HG02610 (cell line): ENCODE results near the gene SMAD4.
"Not testable (repeated sequence)": the region's sequence is repeated elsewhere in the genome, so short reads cannot be mapped to it uniquely, and the experiment has no call there.

ENCODE experiments used
- ATAC-seq: cut with Tn5 transposase; IDR thresholded peaks from one replicate; pipeline ENCODE4 v1.9.1; 2021; ENCODE audit warnings: mild to moderate bottlenecking, moderate library complexity; ENCODE audit not compliant: unreplicated experiment

Gene SMAD4

DNA sequence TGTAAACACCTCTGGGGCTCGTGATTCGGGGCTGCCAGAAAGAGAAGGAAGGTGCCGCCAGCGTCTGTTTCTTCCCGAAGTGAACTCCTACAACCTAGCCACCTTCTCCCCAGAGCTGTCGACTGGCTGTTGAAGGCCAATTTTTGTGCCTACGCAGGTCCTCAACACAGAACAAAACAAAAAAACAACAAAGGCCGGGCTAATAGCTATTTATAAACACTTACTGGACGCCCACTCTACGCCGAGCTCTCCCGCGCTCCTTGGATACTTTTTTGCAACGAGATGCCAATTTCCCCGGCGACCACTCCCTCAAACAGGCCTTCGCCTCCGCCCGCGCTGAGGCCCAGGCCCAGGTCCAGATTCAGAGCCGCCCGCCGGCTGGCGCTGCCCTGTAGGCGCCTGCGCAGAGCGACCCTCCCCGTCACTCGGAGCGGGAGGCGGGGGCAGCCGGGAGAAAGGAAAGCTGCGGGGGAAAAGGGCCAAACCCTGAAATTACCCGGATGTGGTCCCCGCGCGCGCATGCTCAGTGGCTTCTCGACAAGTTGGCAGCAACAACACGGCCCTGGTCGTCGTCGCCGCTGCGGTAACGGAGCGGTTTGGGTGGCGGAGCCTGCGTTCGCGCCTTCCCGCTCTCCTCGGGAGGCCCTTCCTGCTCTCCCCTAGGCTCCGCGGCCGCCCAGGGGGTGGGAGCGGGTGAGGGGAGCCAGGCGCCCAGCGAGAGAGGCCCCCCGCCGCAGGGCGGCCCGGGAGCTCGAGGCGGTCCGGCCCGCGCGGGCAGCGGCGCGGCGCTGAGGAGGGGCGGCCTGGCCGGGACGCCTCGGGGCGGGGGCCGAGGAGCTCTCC is at the start of gene SMAD4:
TSS of gene SMAD4 (plus strand) at position 520 of the 843 bp plus-strand sequence. CDS start 16,834 bp downstream, outside the sequence.
- peak; percentile 66 for ATAC-seq

GRCh38 chr18:50981381-50981780 is 48.6 kb upstream of the SMAD4 start:
- no peak for ATAC-seq

GRCh38 chr18:50982086-50982801 is 47.8 kb upstream of the SMAD4 start:
- ATAC-seq = no peak

DNA sequence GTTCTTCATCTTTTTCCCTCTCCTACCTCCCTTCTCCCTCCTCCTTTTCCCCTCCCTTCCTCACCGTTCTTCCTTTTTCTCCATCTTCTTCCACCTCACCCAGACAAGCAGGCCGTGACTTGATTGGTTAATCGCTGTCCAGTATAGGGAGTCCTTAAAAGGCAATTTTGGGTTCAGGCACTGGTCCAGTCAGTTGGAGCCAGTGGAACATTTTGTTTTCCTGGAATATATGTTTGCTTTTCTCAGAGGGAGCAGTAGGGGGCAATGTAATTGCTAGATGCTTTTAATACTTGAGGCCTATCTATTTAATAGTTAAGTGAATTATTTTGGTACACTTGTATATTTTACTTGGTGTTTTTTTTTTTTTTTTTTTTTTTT is 47.2 kb upstream of the SMAD4 start:
- no peak for ATAC-seq

- no peak for ATAC-seq
Measured at GRCh38 chr18:50986360-50987087, 43.5 kb upstream of the SMAD4 start.

DNA sequence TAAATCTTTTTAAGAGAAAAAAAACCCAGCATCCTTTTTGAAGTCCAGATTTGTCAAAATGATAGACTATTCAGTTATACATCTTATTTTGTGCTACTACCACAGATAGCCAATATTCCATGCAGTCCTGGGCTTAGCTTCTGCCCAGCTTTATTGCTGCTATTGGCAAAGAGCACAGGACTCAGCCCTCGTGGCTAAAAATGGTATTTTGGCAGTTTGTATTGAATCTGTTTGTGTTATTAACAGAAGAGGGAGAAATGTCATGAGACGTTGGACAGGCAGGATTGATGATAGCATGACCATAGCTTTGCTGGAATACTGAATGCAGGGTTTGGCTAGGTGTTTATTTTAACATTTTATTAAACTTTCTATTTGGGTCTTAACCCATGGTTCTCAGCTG is 42.8 kb upstream of the SMAD4 start:
- ATAC-seq = no peak

- no peak for ATAC-seq
Measured at GRCh38 chr18:50989711-50990110, 40.3 kb upstream of the SMAD4 start.

DNA sequence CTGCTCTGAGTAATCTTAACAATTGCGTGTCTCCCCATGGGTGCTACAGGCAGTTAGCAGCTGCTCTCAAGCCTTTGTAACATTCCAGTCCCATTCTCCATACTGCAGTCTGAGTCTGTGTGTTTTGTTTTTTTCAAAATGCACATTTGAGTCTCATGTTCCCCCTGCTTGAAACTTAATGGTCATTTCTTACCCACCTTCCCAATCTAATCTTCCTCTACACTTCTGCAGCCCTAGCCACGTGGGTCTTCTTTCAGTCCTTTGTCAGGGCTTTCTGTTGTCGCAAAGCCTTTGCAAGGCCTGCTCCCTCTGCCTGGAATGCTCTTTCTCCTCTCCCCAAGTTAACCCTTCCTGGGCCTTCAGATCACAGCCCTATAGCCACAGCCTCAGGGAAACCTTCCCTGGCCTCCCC is 37.7 kb upstream of the SMAD4 start:
- ATAC-seq = no peak

DNA sequence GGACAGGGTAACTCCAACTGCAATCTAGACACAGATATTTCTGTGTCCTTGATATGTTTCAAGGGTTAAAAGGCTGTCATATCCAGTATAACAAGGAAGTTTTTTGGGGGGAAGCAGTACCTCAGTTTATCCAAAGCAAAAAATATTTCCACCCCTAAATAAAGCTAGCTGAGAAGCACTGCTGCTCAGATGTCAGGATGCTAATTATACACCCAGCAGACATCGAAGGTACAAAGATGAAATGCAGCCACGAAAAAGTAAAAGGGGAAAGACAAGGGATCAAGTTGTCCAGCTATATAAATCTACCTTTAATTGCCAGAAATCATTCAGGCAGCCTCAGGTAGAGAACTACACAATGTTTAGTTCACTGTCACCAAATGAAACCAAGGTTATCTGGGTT is 36.0 kb upstream of the SMAD4 start:
- ATAC-seq = no peak

DNA sequence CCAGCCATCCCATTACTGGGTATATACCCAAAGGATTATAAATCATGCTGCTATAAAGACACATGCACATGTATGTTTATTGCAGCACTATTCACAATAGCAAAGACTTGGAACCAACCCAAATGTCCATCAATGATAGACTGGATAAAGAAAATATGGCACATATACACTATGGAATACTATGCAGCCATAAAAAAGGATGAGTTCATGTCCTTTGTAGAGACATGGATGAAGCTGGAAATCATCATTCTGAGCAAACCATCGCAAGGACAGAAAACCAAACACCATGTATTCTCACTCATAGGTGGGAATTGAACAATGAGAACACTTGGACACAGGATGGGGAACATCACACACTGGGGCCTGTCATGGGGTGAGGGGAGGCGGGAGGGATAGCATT is 26.8 kb upstream of the SMAD4 start:
- ATAC-seq = not testable (repeated sequence)

DNA sequence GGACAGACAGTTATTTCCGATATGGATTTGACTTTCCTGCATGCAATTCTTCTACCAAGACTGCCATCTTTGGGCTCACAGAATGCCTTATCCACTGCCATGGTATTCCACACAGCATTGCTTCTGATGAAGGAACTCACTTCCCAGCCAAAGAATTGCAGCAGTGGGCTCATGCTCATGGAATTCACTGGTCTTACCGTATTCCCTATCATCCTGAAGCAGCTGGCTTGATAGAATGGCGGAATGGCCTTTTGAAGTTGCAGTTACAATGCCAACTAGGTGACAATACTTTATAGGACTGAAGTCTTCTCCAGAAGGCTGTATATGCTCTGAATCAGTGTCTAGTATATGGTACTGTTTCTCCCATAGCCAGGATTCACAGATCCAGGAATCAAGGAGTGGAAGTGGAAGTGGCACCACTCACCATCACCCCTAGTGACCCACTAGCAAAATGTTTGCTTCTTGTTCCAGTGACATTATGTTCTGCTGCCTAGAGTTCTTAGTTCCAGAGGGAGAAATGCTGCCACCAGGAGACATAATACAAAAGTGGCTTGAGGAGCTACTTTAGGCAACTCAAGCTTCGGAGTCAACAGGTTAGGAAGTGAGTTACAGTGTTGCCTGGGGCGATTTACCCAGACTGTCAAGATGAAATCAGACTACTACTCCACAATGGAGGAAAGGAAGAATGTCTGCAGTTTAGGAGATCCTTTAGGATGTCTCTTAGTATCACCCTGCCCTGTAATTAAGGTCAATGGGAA is 23.8 kb upstream of the SMAD4 start:
- no peak for ATAC-seq

DNA sequence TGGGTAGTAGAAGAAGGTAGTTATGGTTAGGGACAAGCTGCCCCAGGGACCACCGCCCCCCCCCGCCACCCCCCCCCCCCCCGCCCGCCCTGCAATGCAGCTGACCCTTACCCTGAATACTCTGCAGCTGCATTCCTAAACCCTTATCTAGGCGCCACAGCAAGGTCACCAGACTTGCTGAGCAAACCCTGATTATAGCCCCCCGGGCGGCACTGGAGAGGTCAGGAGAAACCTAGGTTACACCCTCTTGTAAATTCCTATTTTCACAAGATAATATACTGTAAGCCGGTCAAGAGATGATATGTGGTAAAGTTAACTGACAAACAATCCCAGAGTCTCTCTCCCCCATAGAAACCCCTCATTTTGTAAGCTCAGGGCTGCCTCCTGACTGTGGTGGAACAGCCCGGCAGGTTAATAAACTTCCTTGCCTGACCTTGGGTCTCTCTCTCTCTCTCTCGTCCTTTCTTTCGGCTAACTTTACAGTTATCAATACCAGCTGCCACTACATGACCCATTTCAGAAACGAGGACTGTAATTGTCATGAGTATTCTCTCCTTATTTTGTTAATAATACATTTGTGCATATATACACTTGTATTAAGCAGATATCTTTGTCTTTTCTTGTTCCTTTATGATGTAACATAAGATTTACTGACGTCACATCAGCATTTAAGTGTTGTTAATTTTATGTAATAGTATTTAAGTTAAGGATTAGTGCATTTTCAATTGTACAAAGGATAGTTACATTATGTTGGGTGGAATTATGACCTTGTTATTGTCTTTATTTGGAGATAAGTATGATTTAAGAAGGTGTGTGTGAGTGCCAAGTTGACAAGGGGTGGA is 22.8 kb upstream of the SMAD4 start:
- ATAC-seq = no peak

GRCh38 chr18:51007790-51008139 is 22.2 kb upstream of the SMAD4 start:
- no peak for ATAC-seq

DNA sequence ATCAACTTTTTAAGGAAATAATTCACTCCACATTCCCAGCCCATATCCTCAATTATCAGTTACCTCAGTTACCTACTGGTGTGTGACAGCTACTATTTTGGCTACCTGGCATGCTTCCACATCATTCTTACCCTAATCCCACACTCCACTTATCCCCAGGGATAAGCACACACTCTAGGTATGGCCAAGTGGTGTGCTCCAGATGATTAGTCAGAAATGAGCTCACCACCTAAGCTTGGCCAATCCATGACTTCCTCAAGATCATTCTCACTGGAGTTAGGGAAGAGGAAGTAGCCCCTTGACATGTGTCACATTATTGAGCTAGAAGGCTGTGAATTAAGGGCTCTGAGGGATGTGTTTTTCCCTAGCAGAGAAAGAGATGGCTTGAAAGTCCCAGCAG is 20.9 kb upstream of the SMAD4 start:
- ATAC-seq = no peak

DNA sequence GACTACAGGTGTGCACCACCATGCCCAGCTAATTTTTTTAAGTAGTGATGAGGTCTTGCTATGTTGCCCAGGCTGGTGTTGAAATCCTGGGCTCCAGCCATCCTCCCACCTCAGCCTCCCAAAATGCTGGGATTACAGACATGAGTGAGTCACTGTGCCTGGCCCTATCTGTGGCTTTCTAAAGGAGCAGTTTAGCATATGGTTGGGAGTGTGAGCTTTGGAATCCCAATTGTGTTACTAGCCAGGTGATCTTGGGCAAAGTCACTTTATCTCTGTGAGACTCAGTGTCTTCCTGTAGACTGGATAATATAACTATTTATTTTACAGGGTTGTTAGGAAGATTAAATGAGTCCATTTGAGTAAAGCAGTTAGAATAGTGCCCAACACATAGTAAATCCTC is 19.8 kb upstream of the SMAD4 start:
- ATAC-seq = no peak

GRCh38 chr18:51011709-51012108 is 18.3 kb upstream of the SMAD4 start:
- ATAC-seq = no peak

- no peak for ATAC-seq
Measured at GRCh38 chr18:51012441-51012840, 17.6 kb upstream of the SMAD4 start.

DNA sequence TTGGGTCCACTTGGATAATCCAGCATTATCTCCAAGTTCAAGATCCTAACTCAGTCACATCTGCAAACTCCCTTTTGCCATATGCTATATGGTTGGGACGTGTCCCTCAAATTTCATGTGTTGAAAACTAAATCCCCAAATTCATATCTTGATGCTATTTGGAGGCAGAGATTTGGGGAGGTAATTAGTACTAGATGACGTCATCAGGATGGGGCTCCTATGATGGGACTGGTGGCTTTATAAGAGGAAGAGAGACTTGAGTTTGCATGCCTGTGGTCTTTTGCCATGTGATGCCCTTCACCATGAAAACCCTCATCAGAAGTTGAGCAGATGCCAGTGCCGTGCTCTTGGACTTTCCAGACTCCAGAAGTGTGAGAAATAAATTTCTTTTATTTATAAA is 16.8 kb upstream of the SMAD4 start:
- ATAC-seq = no peak

DNA sequence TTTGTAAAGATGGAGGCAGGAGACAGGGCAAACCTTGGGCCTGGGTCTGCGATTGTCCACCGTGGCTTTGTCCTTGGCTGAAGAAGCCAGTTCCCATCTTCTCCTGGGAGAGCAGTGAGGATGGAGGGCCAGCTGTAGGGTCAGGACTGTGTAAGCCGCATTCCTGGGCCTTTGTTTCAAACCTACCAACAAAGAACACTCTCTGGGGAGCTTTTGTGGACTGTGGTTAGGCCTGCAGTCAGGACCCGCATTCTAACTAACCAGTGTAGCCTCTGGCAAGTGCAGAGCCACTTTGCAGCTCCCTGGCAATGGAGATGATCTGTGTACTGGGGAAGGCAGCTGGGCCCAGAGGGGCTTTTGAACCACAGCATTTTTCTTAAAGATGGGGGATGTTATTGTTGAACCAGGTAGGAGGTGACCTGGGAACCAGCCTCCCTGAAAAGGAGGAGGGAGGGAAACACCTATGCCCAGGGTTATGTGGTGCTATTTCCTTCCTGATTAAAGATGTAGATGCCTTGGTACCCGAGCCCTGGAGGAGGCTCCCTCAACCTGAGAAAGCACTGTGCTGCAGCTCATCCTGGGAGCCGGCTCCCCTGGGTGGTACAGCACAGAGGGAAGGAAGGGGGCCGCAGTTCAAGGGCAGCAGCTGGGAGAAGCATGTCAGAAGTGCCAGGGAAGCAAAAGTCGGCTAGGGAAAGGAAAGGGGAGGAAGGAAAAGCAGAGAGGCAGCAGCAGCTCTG is 12.7 kb upstream of the SMAD4 start:
- no peak for ATAC-seq
